Amniotic epithelial cell (primary cell): ENCODE data around the gene OR2M2.

Source experiments
- DNase-seq: peaks from one replicate; pipeline ENCODE4 v3.0.0-alpha.2; 2010; ENCODE audit warnings: low read depth

Gene OR2M2

GRCh38 chr1:248174521-248174920 lies at the start of gene OR2M2:
Gene OR2M2 (plus strand): TSS chr1:248174821. CDS start chr1:248179986, 5,165 bp downstream.
- DNase-seq = no peak

DNA sequence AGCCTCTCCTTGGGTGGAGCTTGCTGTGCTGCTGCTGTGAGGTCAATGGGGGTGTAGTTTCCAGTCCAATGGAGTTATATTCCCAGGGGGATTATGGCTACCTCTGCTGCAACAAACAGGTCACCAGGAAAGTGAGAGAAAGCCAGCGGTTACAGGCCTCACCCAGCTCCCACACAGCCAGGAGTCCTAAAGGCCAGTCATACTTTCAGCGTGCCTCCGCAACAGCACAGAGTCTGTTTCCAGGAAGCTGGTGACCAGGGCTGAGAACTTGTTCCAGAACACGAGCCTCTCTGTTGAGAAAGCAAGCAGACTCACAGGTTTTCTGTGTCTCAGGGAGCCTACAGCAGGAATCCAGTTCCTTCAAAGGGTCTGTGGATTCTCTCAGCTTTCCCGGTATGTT lies 47.0 kb upstream of the OR2M2 start:
- DNase-seq = no peak

DNA sequence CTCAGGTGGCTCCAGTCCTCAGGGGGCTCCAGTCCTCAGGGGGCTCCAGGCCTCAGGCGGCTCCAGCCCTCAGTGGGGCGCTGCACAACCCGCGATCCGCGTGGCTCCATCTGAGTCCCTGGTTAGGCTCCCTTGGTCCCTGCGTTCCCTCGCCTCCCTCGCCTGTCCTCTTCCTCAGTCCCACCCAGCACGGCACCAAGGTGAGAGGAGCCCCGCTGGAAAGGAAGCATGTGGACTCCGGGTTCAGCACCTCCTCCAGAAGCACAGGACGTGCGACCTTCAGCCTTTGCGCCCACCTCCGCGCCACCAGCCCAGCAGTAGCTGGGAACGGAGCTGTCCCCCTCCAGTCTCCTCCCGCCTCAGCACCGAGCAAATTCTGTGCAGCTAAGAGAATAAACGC lies 37.8 kb upstream of the OR2M2 start:
- DNase-seq = no peak

GRCh38 chr1:248140846-248141245 lies 33.8 kb upstream of the OR2M2 start:
- DNase-seq = no peak

DNA sequence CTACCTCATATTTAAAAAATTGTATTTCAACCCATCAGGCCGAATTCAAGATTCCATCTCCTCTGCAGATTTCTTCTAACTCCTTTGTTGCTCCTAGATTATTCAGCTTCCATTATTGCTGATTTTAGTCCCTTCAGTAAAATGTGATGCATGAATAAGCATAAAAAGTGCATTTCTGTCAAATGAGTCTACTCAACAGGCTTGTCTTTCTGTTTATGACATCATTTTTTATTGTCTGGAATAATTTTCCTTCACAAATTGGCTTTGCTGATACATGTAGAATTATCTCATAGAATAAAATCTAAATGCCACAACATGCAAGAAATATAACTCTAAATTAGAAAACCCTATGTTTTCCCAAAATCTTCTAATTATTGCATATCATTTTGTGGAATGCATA lies 31.3 kb upstream of the OR2M2 start:
- no peak for DNase-seq

DNA sequence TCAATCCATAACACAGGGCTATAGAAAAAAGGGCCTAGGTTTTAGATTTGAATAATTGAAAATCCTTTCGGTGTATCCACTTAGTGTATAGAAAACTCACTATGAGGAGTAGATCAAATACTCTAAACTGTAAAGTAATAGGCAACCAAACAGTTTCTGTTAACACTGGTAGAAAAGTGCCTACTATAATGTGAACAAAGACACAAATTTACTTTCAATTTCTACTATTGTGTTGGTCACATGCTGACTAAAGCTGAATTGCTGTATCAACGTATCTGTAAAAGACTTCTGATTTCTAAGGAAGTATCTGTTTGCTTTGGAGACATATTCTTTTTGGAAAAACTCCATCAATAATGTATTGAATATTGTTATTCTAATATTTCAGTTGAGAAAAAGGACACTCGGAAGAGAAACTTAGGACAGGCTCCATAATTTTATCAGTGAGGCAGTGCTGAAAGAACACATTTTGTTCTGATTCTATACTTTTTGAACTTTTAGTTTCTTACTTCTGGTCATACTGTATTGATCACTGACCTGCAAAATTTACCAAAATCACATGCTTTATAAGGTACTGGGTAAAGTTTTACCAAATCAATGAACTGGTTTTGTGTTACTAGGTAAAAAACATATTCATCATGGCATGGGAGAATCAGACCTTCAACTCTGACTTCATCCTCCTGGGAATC lies 30.0 kb upstream of the OR2M2 start, which contains the start of gene OR2M5:
TSS of gene OR2M5 (plus strand) at position 636 of the 686 bp plus-strand sequence. CDS start at position 636, 0 bp downstream.
- DNase-seq = no peak

- DNase-seq = no peak
Observed at GRCh38 chr1:248152056-248152827, 22.4 kb upstream of the OR2M2 start.

DNA sequence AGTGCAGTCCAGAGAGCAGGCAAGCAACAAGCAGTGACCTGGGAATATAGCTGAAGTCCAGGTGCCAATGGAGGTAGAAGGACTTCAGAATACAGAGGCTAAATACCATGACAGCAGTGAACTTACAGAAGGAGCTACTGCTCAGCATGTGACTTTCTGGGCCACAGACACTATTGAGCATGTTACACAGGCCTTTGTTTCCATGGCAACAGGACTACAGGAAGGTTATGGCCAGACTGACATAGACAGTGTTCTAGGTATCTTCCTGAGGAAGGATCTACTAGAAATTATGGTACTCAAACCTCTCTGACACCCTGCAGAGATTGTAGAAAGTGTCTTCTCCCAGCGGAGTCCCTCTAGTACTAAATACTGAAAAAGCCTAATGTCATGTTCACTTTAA lies 18.7 kb upstream of the OR2M2 start:
- no peak for DNase-seq

DNA sequence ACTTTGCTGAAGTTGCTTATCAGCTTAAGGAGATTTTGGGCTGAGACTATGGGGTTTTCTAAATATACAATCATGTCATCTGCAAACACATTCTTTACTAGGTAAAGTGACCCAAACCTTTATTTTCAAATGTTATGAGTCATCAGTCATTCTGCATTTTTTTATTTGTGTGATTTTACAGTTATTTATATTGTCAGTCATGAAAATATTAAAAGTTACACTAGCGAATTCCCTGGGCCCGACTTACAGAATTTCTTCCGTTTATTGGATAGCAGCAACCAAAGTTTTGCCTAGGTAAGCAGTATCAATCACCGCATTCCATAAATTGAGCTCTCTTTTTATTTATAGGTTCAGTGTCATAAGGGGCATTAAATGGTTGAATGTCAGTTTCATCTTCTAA lies 15.9 kb upstream of the OR2M2 start:
- DNase-seq = no peak

- no peak for DNase-seq
Observed at GRCh38 chr1:248164031-248164430, 10.6 kb upstream of the OR2M2 start.

DNA sequence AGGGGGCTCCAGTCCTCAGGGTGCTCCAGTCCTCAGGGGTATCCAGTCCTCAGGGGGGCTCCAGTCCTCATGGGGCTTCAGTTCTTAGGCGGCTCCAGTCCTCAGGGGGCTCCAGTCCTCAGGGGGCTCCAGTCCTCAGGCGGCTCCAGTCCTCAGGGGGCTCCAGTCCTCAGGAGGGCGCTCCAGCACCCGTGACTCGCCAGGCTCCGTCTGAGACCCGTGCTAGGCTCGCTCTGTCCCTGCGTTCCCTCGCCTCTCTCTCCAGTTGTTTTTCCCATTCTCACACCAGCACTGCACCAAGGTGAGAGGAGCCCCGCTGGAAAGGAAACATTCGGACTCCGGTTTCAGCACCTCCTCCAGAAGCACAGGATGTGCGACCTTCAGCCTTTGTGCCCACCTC lies 9.4 kb upstream of the OR2M2 start:
- DNase-seq = no peak

DNA sequence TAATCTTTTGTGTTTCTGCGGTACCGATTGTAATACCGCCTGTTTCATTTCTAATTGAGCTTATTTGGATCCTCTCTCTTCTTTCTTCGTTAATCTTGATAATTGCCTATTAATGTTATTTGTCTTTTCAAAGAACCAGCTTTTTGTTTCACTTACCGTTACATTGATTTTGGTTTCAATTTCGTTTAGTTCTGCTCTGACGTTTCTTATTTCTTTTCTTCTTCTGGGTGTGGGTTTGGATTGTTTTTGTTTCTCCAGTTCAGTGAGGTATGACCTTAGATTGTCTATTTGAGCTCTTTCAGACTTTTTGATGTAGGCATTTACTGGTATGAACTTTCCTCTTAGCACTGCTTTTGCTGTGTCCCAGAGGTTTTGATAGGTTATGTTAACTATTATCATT lies 9.4 kb downstream of the OR2M2 start:
- no peak for DNase-seq

- no peak for DNase-seq
Observed at GRCh38 chr1:248187363-248187762, 12.7 kb downstream of the OR2M2 start.

GRCh38 chr1:248189026-248189425 lies 14.4 kb downstream of the OR2M2 start:
- no peak for DNase-seq

DNA sequence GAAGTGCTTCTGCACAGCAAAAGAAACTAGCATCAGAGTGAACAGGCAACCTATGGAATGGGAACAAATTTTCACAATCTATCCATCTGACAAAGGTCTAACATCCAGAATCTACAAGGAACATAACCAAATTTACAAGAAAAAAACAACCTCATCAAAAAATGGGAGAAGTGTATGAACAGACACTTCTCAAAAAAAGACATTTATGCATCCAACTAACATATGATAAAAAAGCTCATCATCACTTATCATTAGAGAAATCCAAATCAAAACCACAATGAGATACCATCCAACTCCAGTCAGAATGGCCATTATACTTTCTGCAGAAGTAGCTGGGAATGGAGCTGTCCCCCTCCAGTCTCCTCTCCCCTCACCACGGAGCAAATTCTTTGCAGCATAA lies 19.5 kb downstream of the OR2M2 start:
- DNase-seq = no peak

- DNase-seq = no peak
Observed at GRCh38 chr1:248196965-248197364, 22.3 kb downstream of the OR2M2 start, which contains the start of gene OR2M3. Gene OR2M3 (plus strand): TSS chr1:248197265. CDS start chr1:248203068, 5,803 bp downstream.

DNA sequence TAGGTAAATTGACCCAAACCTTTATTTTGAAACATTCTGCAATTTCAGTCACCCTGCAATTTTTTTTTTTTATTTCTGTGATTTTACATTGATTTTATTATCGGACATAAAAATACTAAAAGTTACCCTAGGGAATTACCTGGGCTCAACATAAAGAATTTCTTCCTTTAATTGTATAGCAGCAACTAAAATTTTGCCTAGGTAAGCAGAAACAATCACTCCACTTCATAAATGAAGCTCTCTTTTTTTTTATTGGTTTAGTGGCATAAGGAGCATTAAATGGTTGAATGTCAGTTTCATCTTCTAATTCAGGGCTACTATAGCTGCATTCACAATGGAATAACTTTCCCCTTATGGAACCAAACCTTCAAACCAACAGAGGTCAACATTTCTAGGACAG lies 41.3 kb downstream of the OR2M2 start:
- DNase-seq = no peak

- DNase-seq = no peak
Observed at GRCh38 chr1:248225537-248225936, 50.9 kb downstream of the OR2M2 start.

DNA sequence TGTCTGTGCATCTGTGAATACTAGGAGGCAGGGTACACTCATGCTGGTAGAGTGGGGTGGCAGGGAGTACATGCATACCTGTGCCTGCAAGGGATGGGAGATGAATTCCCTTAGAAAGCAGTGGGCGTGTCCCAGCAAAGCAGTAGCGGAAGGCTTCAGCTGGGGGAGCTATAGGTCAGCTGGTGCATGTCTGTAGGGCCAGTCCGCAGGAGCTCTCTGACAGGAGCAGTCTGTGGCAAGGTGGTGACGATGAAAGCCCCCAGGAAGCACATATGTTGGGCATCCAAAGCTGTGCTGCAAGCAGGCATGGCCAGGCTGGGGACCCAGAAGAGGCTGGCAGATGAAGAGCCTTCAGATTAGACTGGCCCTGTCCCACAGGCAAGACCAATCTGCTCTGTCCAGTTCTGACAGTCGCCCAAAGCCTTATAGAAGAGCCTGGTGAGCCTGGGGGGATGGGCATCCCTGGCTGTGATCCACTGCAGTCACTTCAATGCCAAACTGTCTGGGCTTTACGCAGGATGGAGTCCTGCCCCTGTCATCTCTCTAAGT lies 54.8 kb downstream of the OR2M2 start:
- DNase-seq = no peak
